ENCODE measurements around the gene MRFAP1L1.
"Not testable (repeated sequence)": the region's sequence is repeated elsewhere in the genome, so short reads cannot be mapped to it uniquely, and the experiment has no call there.

Gene MRFAP1L1

DNA sequence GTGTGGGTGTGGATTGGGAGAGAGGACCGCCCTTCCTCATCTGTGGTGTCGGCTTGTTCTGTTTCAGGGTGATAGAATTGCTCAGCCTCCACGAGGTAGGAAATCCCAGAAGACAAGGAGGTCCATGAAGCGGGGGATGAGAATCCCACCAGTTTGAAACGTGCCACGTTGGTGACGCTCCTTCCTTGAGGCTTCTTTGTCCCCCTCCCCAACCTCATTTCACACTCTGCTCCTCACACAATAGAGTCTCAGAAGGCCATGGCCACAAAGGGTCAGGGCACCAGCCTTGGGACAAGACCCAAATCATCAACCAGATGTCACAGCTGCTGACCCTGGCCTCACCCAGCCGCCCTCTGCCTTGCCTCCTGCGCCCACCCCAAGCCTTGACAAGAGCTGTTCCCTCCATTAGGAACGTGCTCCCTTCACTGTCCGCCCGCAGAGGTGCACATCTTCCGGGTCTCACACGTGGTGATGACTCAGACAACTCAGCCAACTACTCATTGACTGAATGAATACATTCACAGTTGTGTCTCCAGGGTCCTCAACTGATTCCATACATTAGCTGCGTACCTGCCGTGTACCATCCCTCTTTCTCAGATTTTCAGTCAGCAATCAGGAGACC, 24.6 kb upstream of the MRFAP1L1 start:
- no peak for DNase-seq (ENCODE audit: low spot score)

- no peak for DNase-seq (ENCODE audit: low spot score)
Measured at GRCh38 chr4:6733358-6734164, 23.9 kb upstream of the MRFAP1L1 start.

- peak; percentile 94 for DNase-seq (ENCODE audit: low spot score)
Measured at GRCh38 chr4:6732441-6733357, 23.0 kb upstream of the MRFAP1L1 start.

- no peak for DNase-seq (ENCODE audit: low spot score)
Measured at GRCh38 chr4:6731780-6732179, 22.1 kb upstream of the MRFAP1L1 start.

- no peak for DNase-seq (ENCODE audit: low spot score)
Measured at GRCh38 chr4:6731318-6731675, 21.6 kb upstream of the MRFAP1L1 start.

GRCh38 chr4:6730603-6731317, 21.1 kb upstream of the MRFAP1L1 start:
- DNase-seq (ENCODE audit: low spot score) = no peak

- no peak for DNase-seq (ENCODE audit: low spot score)
Measured at GRCh38 chr4:6728320-6729029, 18.8 kb upstream of the MRFAP1L1 start.

- DNase-seq (ENCODE audit: low spot score) = no peak
Measured at GRCh38 chr4:6727943-6728250, 18.2 kb upstream of the MRFAP1L1 start.

DNA sequence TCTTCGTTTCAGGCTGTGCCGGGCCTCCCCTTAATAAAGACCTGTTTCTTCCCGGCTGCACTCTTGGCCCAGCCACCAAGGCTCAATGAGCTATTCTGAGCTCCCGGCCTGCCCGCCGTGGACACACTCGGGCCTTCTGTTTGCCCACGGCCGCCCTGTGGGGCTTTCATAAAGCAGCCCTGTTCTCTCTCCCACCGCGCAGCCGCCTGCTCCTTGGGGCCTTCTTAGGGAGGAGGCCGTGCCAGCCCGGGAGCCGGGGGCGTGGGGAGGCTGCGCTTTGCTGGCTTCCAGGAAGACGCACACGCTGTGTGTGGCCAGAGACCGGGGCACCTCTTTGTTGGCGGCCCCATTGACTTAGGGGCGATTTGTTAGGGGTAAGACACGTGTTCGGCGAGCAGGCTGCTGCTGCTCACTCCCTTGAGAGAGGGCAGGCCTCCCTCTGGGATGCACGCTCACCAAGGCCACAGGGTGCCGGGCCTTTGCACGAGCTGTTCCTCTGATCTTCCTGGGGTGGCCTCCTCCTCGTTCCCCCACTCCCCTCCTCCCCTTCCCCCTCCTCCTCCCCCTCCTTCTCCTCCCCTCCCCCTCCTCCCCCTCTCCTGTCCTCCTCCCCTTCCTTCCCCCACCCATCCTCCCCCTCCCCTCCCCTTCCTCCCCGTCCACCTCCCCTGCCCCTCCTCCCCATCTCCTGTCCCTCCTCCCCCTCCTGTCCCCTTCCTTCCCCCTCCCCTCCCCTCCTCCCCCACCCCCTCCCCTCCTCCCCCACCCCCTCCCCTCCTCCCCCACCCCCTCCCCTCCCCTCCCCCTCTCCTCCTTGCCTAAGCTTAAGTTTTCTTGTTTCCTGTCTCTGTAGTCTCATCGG, 17.6 kb upstream of the MRFAP1L1 start:
- DNase-seq (ENCODE audit: low spot score) = no peak

DNA sequence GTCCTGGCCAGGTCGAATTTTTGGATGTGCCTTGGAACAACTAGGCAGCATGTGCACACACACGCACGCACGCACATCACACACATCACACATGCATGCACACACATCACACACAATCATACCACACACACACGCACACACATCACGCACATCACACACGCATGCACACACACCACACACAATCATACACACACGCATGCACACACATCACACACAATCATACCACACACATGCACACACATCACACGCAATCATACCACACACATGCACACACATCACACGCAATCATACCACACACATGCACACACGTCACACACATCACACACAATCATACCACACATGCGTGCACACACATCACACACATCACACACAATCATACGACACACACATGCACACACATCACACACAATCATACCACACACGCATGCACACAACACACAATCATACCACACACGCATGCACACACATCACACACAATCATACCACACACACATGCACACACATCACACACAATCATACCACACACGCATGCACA, 15.8 kb upstream of the MRFAP1L1 start:
- DNase-seq (ENCODE audit: low spot score) = not testable (repeated sequence)

DNA sequence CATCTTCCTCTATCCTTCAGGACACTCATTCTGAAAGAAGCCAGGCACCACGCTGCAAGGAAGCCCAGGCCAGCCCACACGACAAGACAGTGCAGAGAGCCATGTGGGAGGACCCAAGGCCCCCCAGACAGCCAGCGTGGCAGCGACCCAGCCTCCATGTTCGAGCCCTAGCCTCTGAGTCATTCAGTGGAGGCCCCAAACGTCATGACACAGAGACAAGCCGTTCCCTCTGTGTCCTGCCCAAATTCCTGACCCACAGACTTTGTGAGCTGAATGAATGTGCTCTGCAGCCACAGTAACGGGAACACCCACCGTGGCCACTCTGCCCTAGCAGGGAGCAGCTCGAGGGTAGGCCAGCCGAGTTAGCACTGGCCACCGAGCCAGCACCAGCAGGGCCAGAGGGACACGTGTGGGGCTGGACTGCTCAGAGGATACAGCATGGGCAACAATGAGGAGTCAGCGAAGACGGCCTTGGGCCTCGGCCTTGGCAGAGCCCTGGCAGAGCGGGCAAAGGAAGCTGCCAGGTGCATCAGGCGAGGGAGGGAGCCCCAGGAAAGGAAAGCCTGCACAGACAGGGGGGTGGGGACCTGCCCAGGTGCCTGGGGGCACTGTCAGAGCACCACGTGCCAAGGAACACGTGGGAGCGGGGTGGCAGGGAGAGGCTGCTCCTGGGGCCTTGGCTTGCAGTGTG, 14.9 kb upstream of the MRFAP1L1 start:
- DNase-seq (ENCODE audit: low spot score) = peak; percentile 45

DNA sequence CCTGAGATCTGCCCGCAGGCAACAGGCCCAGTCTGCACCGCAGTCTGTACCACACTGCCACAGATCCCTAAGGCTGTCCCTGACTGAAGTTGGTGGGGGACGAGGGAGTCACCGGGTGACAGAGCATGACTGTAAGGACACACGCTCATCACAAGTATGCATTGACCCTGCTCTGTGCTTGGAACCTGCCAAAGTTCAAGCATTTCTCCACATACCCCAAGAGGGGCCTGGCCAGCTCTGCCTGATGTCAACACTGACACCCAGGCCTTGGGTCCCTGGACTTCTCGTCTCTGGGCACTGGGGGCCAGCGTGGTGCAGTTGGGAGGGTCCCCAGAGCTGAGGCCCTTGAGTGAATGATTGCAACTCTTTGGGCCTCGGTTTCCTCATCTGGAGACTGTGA, 14.2 kb upstream of the MRFAP1L1 start:
- no peak for DNase-seq (ENCODE audit: low spot score)

DNA sequence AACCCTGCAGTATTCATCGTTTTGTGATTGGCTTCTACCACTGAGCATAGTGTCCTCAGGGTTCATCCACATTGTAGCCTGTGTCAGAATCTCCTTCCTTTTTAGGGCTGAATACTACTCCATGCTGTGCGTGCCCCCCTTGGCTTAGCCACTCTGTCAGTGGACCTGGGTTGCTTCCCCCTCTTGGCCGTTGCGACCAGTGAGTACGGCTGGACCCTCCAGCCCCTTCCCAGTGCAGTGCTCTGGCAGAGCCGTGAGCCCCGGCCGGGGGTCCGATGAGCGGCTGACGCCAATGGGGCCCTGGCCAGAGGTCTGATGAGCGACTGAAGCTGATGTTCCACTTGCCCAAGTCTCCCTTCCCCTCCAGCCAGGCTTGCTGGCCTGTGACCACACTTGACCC, 13.2 kb upstream of the MRFAP1L1 start:
- DNase-seq (ENCODE audit: low spot score) = no peak

GRCh38 chr4:6721121-6721520, 11.5 kb upstream of the MRFAP1L1 start:
- DNase-seq (ENCODE audit: low spot score) = no peak

GRCh38 chr4:6720202-6720699, 10.6 kb upstream of the MRFAP1L1 start:
- DNase-seq (ENCODE audit: low spot score) = peak; percentile 90

DNA sequence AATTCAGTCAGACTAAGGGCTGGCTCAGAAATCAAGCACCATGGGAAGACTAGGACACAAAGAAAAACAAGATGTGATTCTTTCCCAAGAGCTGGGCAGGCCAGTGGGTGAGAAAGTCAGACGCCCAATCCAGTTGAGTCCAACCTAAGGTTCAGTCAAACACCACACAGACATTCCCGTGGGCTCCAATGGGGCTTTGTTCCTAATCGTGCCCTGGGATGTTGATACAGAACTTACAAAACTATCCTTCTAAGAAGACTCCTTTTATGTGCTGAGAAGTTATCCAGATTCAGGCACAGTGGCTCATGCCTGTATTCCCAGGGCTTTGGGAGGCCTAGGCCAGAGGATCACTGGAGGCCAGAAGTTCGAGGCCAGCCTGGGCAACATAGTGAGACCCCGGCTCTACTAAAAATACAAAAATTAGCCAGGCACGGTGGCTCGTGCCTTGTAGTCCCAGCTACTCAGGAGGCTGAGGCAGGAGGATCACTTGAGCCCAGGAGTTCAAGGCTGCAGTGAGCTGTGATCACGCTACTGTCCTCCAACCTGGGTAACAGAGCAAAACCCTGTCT, 10.0 kb upstream of the MRFAP1L1 start:
- no peak for DNase-seq (ENCODE audit: low spot score)

- DNase-seq (ENCODE audit: low spot score) = no peak
Measured at GRCh38 chr4:6718932-6719610, 9.4 kb upstream of the MRFAP1L1 start.

DNA sequence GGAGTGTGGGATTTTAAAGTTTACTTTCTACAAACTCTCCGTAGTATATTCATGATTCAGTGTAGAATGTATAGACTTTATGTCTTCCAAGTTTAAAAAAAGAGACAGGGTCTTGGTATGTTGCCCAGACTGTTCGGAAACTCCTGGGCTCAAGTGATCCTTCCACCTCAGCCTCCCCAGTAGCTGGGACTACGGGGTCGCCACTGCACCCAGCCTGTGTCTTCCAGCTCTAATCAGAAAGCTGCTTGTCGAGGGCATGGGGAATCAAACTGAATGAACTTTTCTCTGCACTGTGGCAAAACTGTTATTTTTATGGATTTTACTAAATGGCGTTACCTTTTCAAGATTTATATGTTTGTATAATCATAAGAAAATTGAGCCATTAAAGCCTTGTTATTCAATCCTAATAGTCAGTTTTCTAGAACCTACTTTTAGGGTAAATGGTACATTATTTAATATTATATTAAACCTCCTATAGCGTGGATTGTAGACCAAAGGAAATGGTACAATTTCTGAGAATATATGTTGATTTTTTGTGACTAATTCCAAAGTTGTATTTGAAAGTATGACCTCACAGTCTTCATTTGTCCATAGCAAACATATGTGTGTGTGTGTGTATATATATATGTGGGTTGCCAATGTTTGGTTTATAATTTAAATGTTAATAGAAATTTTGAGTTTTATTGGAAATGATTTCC, 7.4 kb upstream of the MRFAP1L1 start:
- DNase-seq (ENCODE audit: low spot score) = no peak

Data from AG08395 (cell line).